Spleen (tissue), 7 donors: Measurements from ENCODE around the gene MYO9A.

ENCODE experiments used
- CTCF ChIP-seq, 11 experiments: fragments of 200-600 bp in 7 of 11; fragments of 450-650 bp in 4 of 11; sonication (generic) in 4 of 11; IDR thresholded peaks in 8 of 11; conservative IDR thresholded peaks in 3 of 11; 1 replicate in 7 of 11; 2 replicates in 4 of 11; pipeline versions ENCODE4 v1.4.0 to v1.8.0; 2016 to 2021; ENCODE audit warnings: antibody characterized with exemption in 11 of 11, inconsistent platforms in 4 of 11, mild to moderate bottlenecking in 1 of 11
- POLR2A ChIP-seq, 3 donors: fragments of 450-650 bp; IDR thresholded peaks; one replicate each; pipeline ENCODE4 v1.5.1; 2017; ENCODE audit warnings: antibody characterized with exemption in 3 of 3, mild to moderate bottlenecking in 1 of 3
- POLR2AphosphoS5 ChIP-seq, 3 donors: sonication (generic); formaldehyde crosslinking; IDR thresholded peaks; one replicate each; pipeline ENCODE4 v1.5.1; 2017; ENCODE audit warnings: antibody characterized with exemption in 3 of 3
- donor health status: DM: no; HTN: no; CAD: no; lungs with moderate emphysema.
- donor health status: DM: no; HTN: no; CAD: no.
- donor health status: DM: no; HTN: no; CAD: no.

- no peak for TF ChIP-seq CTCF (IDR thresholded peaks at IDR 0.05 in 8 of 11, conservative IDR thresholded peaks at IDR 0.05 in 3 of 11)
- TF ChIP-seq POLR2A (IDR thresholded peaks at IDR 0.05) = no peak
- no peak for TF ChIP-seq POLR2AphosphoS5 (IDR thresholded peaks at IDR 0.05)
Measured at GRCh38 chr15:72092006-72092405, 25.9 kb downstream of the MYO9A start.
